ENCODE measurements around the gene RPS14.

- no peak for TF ChIP-seq CTCF (IDR thresholded peaks at IDR 0.05)
- no peak for TF ChIP-seq EP300 (IDR thresholded peaks at IDR 0.05)
Measured at GRCh38 chr5:150497989-150498317, 48.4 kb upstream of the RPS14 start.
